ENCODE data around the gene GTPBP2.

- TF ChIP-seq POLR2AphosphoS5 (IDR thresholded peaks at IDR 0.05) = peak in 1 of 3 donors; percentile 84
- no peak for TF ChIP-seq POLR2A (IDR thresholded peaks at IDR 0.05)
- TF ChIP-seq CTCF (IDR thresholded peaks at IDR 0.05 in 8 of 11, conservative IDR thresholded peaks at IDR 0.05 in 3 of 11) = no peak
These were observed 1.8 kb downstream of the GTPBP2 start for GRCh38 chr6:43627008-43627825.
